HEK293 (cell line): Measurements from ENCODE around the gene MKI67.

Source experiments
- CTCF ChIA-PET: fragments of 350-600 bp; formaldehyde crosslinking; extraction: SDS; loops from one replicate; lab custom pipeline; 2021; ENCODE audit warnings: antibody characterized with exemption; lab: Yijun Ruan, JAX
- POLR2A ChIA-PET: fragments of 300-600 bp; formaldehyde crosslinking; extraction: SDS; loops from one replicate; lab custom pipeline; 2020; ENCODE audit warnings: antibody characterized with exemption, inconsistent platforms; lab: Yijun Ruan, JAX
- H3K27ac ChIP-seq: fragments of 200-500 bp; sonication (Bioruptor generic); 2 replicates; pipeline ENCODE4 v1.5.1; 2014; ENCODE audit warnings: low read depth, low read length, control low read depth, inconsistent platforms; ENCODE audit errors: extremely low read depth
- H3K36me3 ChIP-seq, 2 experiments: fragments of 200-500 bp in 1 of 2; sonication (Bioruptor generic) in 1 of 2; 1 replicate in 1 of 2; 2 replicates in 1 of 2; pipeline ENCODE4 v1.5.1; 2014 to 2017; ENCODE audit warnings: inconsistent platforms in 2 of 2, low read length in 2 of 2; ENCODE audit not compliant: control insufficient read depth in 2 of 2, insufficient read depth in 1 of 2
- H3K4me1 ChIP-seq: fragments of 200-500 bp; sonication (Bioruptor generic); 2 replicates; pipeline ENCODE4 v1.5.1; 2014; ENCODE audit warnings: mild to moderate bottlenecking, low read length, inconsistent platforms; ENCODE audit not compliant: control insufficient read depth, insufficient read depth
- H3K4me3 ChIP-seq: 2 replicates; pipeline ENCODE4 v1.5.1; 2011; ENCODE audit warnings: low read depth, mild to moderate bottlenecking, control low read depth, low read length, moderate library complexity
- H3K9me3 ChIP-seq: fragments of 200-500 bp; sonication (Bioruptor generic); 2 replicates; pipeline ENCODE4 v1.5.1; 2014; ENCODE audit warnings: low read depth, low read length, inconsistent platforms; ENCODE audit not compliant: control insufficient read depth, insufficient read depth
- HOXC10 ChIP-seq: sonication (generic); formaldehyde crosslinking; IDR thresholded peaks from 2 replicates; pipeline ENCODE4 v1.8.1; 2023; ENCODE audit warnings: mild to moderate bottlenecking, missing genetic modification reagents
- MYNN ChIP-seq: fragments of 450-650 bp; formaldehyde crosslinking; IDR thresholded peaks from 2 replicates; pipeline ENCODE4 v1.5.1; 2016; ENCODE audit warnings: missing biosample characterization, missing genetic modification characterization, borderline replicate concordance
- SCRT1 ChIP-seq: fragments of 450-650 bp; formaldehyde crosslinking; IDR thresholded peaks from 2 replicates; pipeline ENCODE4 v1.5.1; 2016; ENCODE audit warnings: missing biosample characterization, missing genetic modification characterization, borderline replicate concordance
- ZBTB21 ChIP-seq: fragments of 450-650 bp; formaldehyde crosslinking; IDR thresholded peaks from 2 replicates; pipeline ENCODE4 v1.5.1; 2017; ENCODE audit warnings: missing biosample characterization, missing genetic modification characterization
- ZBTB7A ChIP-seq: fragments of 450-650 bp; formaldehyde crosslinking; IDR thresholded peaks from 2 replicates; pipeline ENCODE4 v1.5.1; 2016; ENCODE audit warnings: low read depth, missing biosample characterization, missing genetic modification characterization
- ZNF155 ChIP-seq: fragments of 450-650 bp; formaldehyde crosslinking; IDR thresholded peaks from 2 replicates; pipeline ENCODE4 v1.5.1; 2016; ENCODE audit warnings: missing biosample characterization, missing genetic modification characterization
- ZNF2 ChIP-seq: fragments of 450-650 bp; formaldehyde crosslinking; IDR thresholded peaks from 2 replicates; pipeline ENCODE4 v1.5.1; 2016; ENCODE audit warnings: missing biosample characterization, missing genetic modification characterization
- ZNF223 ChIP-seq: fragments of 450-650 bp; formaldehyde crosslinking; IDR thresholded peaks from 2 replicates; pipeline ENCODE4 v1.5.1; 2016; ENCODE audit warnings: missing biosample characterization, missing genetic modification characterization
- ZNF423 ChIP-seq: fragments of 450-650 bp; formaldehyde crosslinking; IDR thresholded peaks from 2 replicates; pipeline ENCODE4 v1.5.1; 2016; ENCODE audit warnings: missing biosample characterization, missing genetic modification characterization
- ZNF701 ChIP-seq: fragments of 450-650 bp; formaldehyde crosslinking; IDR thresholded peaks from 2 replicates; pipeline ENCODE4 v1.5.1; 2016; ENCODE audit warnings: missing biosample characterization, missing genetic modification characterization
- ZNF837 ChIP-seq: fragments of 450-650 bp; formaldehyde crosslinking; IDR thresholded peaks from 2 replicates; pipeline ENCODE4 v1.5.1; 2016; ENCODE audit warnings: missing biosample characterization, missing genetic modification characterization
- TF ChIP-seq, protein P1 (sequence below): fragments of 450-650 bp; formaldehyde crosslinking; IDR thresholded peaks from 2 replicates; pipeline ENCODE4 v1.5.1; 2016; ENCODE audit warnings: missing biosample characterization, missing genetic modification characterization, low read depth
- TF ChIP-seq, protein P2 (sequence below): fragments of 450-650 bp; formaldehyde crosslinking; IDR thresholded peaks from 2 replicates; pipeline ENCODE4 v1.5.1; 2016; ENCODE audit warnings: missing biosample characterization, missing genetic modification characterization, borderline replicate concordance
- TF ChIP-seq, protein P3 (sequence below): fragments of 450-650 bp; formaldehyde crosslinking; IDR thresholded peaks from 2 replicates; pipeline ENCODE4 v1.5.1; 2016; ENCODE audit warnings: missing biosample characterization, missing genetic modification characterization
- TF ChIP-seq, protein P4 (sequence below): fragments of 450-650 bp; formaldehyde crosslinking; IDR thresholded peaks from 2 replicates; pipeline ENCODE4 v1.5.1; 2016; ENCODE audit warnings: missing biosample characterization, missing genetic modification characterization

Gene MKI67

DNA sequence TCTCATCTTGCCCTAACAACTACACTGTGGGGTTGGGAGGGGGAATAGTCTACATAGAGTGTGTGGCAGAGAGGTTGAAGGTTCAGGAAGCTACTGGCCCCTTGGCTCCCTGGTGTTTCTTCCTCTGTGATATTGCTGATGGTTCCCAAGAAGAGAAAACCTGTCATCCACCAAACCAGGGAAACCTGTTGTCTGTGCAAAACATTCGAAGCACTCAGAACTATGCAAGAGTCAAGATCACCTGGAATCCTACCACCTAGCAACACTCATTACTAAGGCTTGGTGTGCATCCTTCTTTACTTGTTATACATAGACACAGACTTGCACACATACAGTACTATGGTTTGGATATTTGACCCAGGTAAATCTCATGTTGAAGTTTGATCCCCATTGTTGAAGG is 46.5 kb upstream of the MKI67 start:
- H3K4me3 ChIP-seq = no peak overlapping the region
- H3K4me1 ChIP-seq = no peaks in the 10 kb centered on the region
- ChIA-PET POLR2A (no interaction called here), CTCF (no interaction called here)
- H3K36me3 ChIP-seq = no peaks in the 10 kb centered on the region
- no peak for TF ChIP-seq ZBTB21 (tag by site-specific recombination)
- no peak for TF ChIP-seq ZBTB7A (tag by site-specific recombination)
- no peak for TF ChIP-seq ZNF2 (tag by site-specific recombination)
- no peak for TF ChIP-seq HOXC10 (CRISPR knock-in tag)
- no peak for TF ChIP-seq ZNF701 (tag by site-specific recombination)
- no peak for TF ChIP-seq ZNF423 (tag by site-specific recombination)
- no peak for TF ChIP-seq MYNN (tag by site-specific recombination)
- TF ChIP-seq, protein P1, sequence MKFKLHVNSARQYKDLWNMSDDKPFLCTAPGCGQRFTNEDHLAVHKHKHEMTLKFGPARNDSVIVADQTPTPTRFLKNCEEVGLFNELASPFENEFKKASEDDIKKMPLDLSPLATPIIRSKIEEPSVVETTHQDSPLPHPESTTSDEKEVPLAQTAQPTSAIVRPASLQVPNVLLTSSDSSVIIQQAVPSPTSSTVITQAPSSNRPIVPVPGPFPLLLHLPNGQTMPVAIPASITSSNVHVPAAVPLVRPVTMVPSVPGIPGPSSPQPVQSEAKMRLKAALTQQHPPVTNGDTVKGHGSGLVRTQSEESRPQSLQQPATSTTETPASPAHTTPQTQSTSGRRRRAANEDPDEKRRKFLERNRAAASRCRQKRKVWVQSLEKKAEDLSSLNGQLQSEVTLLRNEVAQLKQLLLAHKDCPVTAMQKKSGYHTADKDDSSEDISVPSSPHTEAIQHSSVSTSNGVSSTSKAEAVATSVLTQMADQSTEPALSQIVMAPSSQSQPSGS (tag by site-specific recombination) = no peak
- TF ChIP-seq, protein P2, sequence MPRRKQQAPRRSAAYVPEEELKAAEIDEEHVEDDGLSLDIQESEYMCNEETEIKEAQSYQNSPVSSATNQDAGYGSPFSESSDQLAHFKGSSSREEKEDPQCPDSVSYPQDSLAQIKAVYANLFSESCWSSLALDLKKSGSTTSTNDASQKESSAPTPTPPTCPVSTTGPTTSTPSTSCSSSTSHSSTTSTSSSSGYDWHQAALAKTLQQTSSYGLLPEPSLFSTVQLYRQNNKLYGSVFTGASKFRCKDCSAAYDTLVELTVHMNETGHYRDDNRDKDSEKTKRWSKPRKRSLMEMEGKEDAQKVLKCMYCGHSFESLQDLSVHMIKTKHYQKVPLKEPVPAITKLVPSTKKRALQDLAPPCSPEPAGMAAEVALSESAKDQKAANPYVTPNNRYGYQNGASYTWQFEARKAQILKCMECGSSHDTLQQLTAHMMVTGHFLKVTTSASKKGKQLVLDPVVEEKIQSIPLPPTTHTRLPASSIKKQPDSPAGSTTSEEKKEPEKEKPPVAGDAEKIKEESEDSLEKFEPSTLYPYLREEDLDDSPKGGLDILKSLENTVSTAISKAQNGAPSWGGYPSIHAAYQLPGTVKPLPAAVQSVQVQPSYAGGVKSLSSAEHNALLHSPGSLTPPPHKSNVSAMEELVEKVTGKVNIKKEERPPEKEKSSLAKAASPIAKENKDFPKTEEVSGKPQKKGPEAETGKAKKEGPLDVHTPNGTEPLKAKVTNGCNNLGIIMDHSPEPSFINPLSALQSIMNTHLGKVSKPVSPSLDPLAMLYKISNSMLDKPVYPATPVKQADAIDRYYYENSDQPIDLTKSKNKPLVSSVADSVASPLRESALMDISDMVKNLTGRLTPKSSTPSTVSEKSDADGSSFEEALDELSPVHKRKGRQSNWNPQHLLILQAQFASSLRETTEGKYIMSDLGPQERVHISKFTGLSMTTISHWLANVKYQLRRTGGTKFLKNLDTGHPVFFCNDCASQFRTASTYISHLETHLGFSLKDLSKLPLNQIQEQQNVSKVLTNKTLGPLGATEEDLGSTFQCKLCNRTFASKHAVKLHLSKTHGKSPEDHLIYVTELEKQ (tag by site-specific recombination) = no peak
- no peak for TF ChIP-seq SCRT1
- no peak for TF ChIP-seq ZNF223 (tag by site-specific recombination)
- no peak overlapping the region for H3K27ac ChIP-seq
- no peaks in the 10 kb centered on the region for H3K9me3 ChIP-seq

DNA sequence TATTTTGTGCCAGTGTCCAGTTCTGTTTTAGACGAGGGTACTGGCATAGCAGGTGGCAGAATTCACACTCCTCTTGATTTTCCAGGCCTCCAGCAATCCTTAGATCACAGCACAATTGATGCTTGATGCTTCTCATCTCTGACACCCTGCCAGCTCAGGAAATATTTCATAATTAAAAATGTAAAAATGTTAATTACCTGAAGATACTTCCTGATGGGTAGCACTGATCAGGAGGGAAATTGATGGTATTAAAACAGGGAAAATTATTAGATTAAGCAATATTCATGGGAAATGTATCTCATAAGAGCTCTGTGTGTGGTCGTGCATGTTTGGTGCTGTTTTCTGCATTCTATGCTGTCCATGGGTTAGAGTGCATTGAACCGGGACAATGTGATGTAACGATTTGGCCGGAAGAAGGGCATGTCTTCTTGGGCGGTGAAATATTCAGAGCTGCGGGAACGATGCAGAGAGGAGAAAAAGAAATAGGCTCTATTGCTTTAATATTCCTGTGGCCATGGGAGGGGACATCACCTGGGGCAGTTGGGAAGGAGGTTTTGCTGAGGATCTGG is 43.7 kb upstream of the MKI67 start:
- Histone ChIP-seq H3K4me3 (no peak overlapping the region), H3K27ac (no peak overlapping the region), H3K4me1 (no peaks in the 10 kb centered on the region), H3K9me3 (no peaks in the 10 kb centered on the region), H3K36me3 (no peaks in the 10 kb centered on the region)
- ChIA-PET POLR2A (no interaction called here), CTCF (interaction anchor here (1.1 kb wide), 1 partner anchor 20 kb away, joined by 3 read pairs; no protein-coding TSS in a partner anchor)
- TF ChIP-seq, protein P3, sequence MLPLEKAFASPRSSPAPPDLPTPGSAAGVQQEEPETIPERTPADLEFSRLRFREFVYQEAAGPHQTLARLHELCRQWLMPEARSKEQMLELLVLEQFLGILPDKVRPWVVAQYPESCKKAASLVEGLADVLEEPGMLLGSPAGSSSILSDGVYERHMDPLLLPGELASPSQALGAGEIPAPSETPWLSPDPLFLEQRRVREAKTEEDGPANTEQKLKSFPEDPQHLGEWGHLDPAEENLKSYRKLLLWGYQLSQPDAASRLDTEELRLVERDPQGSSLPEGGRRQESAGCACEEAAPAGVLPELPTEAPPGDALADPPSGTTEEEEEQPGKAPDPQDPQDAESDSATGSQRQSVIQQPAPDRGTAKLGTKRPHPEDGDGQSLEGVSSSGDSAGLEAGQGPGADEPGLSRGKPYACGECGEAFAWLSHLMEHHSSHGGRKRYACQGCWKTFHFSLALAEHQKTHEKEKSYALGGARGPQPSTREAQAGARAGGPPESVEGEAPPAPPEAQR = no peak
- no peak for TF ChIP-seq ZNF837
- TF ChIP-seq ZBTB21 (tag by site-specific recombination) = no peak
- TF ChIP-seq, protein P4, sequence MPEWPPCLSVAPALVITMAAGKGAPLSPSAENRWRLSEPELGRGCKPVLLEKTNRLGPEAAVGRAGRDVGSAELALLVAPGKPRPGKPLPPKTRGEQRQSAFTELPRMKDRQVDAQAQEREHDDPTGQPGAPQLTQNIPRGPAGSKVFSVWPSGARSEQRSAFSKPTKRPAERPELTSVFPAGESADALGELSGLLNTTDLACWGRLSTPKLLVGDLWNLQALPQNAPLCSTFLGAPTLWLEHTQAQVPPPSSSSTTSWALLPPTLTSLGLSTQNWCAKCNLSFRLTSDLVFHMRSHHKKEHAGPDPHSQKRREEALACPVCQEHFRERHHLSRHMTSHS (tag by site-specific recombination) = no peak
- no peak for TF ChIP-seq ZNF155 (tag by site-specific recombination)
- TF ChIP-seq MYNN (tag by site-specific recombination) = no peak
